Esophagus muscularis mucosa (tissue), 4 donors: Measurements from ENCODE around the gene CHN1. TPM values are rescaled to one million over a fixed set of nuclear protein-coding genes. Genes with fewer than 3 reads are reported as not detected.

Source experiments
- DNase-seq: peaks from one replicate; pipeline ENCODE4 v3.0.0-alpha.2; 2017; ENCODE audit errors: extremely low spot score
- H3K27ac ChIP-seq, 4 donors: fragments of 200-600 bp; sonication (generic); replicated peaks in 1 of 4; 1 replicate in 3 of 4; 2 replicates in 1 of 4; pipeline ENCODE4 v1.5.1; 2016 to 2019; ENCODE audit warnings: mild to moderate bottlenecking in 1 of 4
- H3K27me3 ChIP-seq, 4 donors: fragments of 200-600 bp; sonication (generic); one replicate each; pipeline versions ENCODE4 v1.5.1 to v1.6.0; 2016 to 2019
- H3K36me3 ChIP-seq, 4 donors: fragments of 200-600 bp; sonication (generic); one replicate each; pipeline ENCODE4 v1.5.1; 2016 to 2019
- H3K4me1 ChIP-seq, 4 donors: fragments of 200-600 bp; sonication (generic); one replicate each; pipeline ENCODE4 v1.5.1; 2016 to 2019
- H3K4me3 ChIP-seq, 4 donors: fragments of 200-600 bp; sonication (generic); 1 replicate in 2 of 4; 2 replicates in 2 of 4; pipeline ENCODE4 v1.5.1; 2016 to 2019; ENCODE audit warnings: mild to moderate bottlenecking in 4 of 4, moderate library complexity in 1 of 4
- H3K9me3 ChIP-seq, 4 donors: fragments of 200-600 bp; sonication (generic); 1 replicate in 3 of 4; 2 replicates in 1 of 4; pipeline ENCODE4 v1.5.1; 2016 to 2019
- EP300 ChIP-seq: sonication (generic); formaldehyde crosslinking; IDR thresholded peaks from one replicate; pipeline ENCODE4 v1.6.1; 2017; ENCODE audit warnings: antibody characterized with exemption
- POLR2A ChIP-seq: fragments of 450-650 bp; IDR thresholded peaks from one replicate; pipeline ENCODE4 v1.6.1; 2017; ENCODE audit warnings: antibody characterized with exemption, moderate library complexity, mild to moderate bottlenecking, low read depth
- POLR2AphosphoS5 ChIP-seq, 2 donors: sonication (generic); formaldehyde crosslinking; IDR thresholded peaks; one replicate each; pipeline ENCODE4 v1.6.1; 2017; ENCODE audit warnings: antibody characterized with exemption in 2 of 2
- WGBS: methylation state at CpG from one replicate; pipeline ENCODE4 v1.1.5; 2018; 5-methylcytosine and 5-hydroxymethylcytosine counted together
- intact Hi-C: fragments of 100-400 bp; cut with DNase I; formaldehyde crosslinking; loops from one replicate; pipeline ENCODE4 v1.15.1; 2023
- total RNA-seq, 4 donors: library from RNA; depleted of rRNA; stranded (reverse); fragments of >200 nt; gene quantifications; one replicate each; pipeline versions ENCODE4 v1.1.0 to v1.2.1, GENCODE V29; 2016
- TF ChIP-seq, protein P1 (sequence below), 3 experiments: fragments of 200-600 bp in 2 of 3; fragments of 450-650 bp in 1 of 3; sonication (generic) in 2 of 3; IDR thresholded peaks; one replicate each; pipeline ENCODE4 v1.5.1; 2017 to 2019; ENCODE audit warnings: antibody characterized with exemption in 3 of 3, mild to moderate bottlenecking in 2 of 3, moderate library complexity in 1 of 3

CHN1 gene
- total RNA-seq, 4 donors from 2014 or later = 23.2 to 32.3 (median 29.8) TPM

DNA sequence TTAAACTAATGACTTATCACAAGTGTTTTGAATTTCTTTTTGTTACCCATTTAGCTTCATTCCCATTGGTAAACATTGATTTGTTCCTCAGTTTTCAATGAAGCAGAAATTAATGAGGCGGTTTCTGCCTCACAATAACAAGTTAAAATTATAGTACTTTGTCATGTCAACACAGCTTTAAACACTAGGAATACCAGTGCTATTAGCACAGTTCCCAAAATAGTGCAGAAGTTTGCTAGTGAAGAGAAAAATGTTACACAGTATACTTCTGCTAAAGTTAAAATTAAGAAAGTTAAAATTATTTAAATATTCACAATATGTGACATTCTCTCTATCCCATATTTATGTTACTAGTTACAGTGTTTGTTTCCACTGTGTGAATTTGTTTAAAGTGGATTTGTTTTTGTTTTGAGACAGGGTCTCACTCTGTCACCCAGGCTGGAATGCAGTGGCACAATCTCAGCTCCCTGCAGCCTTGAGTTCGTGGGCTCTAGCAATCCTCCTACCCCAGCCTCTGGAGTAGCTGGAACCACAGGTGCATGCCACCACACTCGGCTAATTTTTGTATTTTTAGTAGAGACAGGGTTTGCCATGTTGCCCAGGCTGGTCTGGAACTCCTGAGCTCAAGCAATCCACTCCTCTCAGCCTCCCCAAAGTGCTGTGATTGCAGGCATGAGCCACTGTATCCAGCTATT is 3.8 kb upstream of the CHN1 start:
- 44% methylated on average over 3 of the region's 3 CpGs for WGBS
- H3K9me3 ChIP-seq = no peaks in the 10 kb centered on the region

DNA sequence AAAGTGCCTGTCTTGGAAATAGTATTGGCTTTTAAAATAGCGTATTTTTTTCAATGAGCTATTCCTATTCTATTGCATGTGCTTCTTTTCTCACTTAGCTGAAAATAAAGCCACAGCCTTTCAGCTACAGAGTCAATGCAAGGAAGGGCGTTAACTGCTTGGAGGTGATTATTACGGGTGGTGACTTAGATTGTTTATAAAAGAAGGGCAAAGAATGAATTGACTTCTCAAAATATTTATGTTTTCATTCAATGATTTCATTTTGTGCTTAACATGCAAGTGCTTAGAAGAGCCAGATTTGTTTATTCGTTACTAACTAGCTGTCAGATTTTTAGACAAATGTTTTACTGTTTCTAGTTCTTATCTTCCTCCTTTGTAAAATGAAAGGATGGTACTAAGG is 2.8 kb upstream of the CHN1 start:
- 50% methylated on average over 4 of the region's 4 CpGs for WGBS
- Histone ChIP-seq H3K9me3 (no peaks in the 10 kb centered on the region), H3K27ac (peak overlapping the region; percentile 14 to 62 (median 44)), H3K4me1 (peaks cover 35 to 68% (median 59%) of the 10 kb centered on the region in 4 donors), H3K4me3 (no peak overlapping the region), H3K27me3 (no peaks in the 10 kb centered on the region), H3K36me3 (no peaks in the 10 kb centered on the region)
- TF ChIP-seq EP300 = no peak
- no peak for TF ChIP-seq POLR2AphosphoS5 (IDR thresholded peaks at IDR 0.05)
- TF ChIP-seq, protein P1, sequence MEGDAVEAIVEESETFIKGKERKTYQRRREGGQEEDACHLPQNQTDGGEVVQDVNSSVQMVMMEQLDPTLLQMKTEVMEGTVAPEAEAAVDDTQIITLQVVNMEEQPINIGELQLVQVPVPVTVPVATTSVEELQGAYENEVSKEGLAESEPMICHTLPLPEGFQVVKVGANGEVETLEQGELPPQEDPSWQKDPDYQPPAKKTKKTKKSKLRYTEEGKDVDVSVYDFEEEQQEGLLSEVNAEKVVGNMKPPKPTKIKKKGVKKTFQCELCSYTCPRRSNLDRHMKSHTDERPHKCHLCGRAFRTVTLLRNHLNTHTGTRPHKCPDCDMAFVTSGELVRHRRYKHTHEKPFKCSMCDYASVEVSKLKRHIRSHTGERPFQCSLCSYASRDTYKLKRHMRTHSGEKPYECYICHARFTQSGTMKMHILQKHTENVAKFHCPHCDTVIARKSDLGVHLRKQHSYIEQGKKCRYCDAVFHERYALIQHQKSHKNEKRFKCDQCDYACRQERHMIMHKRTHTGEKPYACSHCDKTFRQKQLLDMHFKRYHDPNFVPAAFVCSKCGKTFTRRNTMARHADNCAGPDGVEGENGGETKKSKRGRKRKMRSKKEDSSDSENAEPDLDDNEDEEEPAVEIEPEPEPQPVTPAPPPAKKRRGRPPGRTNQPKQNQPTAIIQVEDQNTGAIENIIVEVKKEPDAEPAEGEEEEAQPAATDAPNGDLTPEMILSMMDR (IDR thresholded peaks at IDR 0.05) = no peak
- TF ChIP-seq POLR2A = no peak
- intact Hi-C loops = no loop called here
- DNase-seq = no peak

More for the DNA sequence above, 3.8 kb upstream of the CHN1 start:
- no peaks in the 10 kb centered on the region for H3K27me3 ChIP-seq
- intact Hi-C loops = no loop called here
- H3K36me3 ChIP-seq = no peaks in the 10 kb centered on the region
- no peak for DNase-seq
- no peak overlapping the region for H3K4me3 ChIP-seq
- TF ChIP-seq POLR2A (no peak), POLR2AphosphoS5 (IDR thresholded peaks at IDR 0.05) (no peak), EP300 (no peak)
- TF ChIP-seq, protein P1 (IDR thresholded peaks at IDR 0.05) = no peak
- H3K4me1 ChIP-seq = peaks cover 30 to 59% (median 50%) of the 10 kb centered on the region in 4 donors
- peak overlapping the region in 3 of 4 donors; percentile 36 to 62 (median 51) for H3K27ac ChIP-seq

DNA sequence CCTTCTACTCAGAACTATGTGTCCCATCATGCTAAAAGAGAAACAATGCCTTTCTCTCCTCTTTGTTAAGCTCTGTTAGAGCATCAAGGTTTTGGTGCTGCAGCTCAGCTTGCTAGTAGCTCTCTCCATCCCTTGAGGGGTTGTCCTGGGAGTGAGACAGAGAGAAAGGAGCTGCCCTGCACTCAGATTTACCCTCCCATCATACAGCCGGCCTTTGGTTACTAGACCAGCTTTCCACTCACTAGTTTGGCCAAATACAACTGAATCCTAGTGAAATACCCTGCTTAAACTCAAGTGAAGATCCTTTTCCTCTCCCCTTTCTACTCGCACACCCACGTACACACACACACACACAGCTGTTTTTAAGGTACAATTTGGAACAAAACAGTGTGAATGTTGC is 2.3 kb upstream of the CHN1 start:
- H3K4me1 ChIP-seq = peaks cover 35 to 71% (median 64%) of the 10 kb centered on the region in 4 donors
- no peaks in the 10 kb centered on the region for H3K36me3 ChIP-seq
- WGBS = 66% methylated on average over 3 of the region's 3 CpGs
- H3K9me3 ChIP-seq = no peaks in the 10 kb centered on the region
- no peak for DNase-seq
- H3K27me3 ChIP-seq = no peaks in the 10 kb centered on the region
- no peak overlapping the region for H3K4me3 ChIP-seq
- H3K27ac ChIP-seq = peak overlapping the region in 3 of 4 donors; percentile 14 to 51 (median 36)
- intact Hi-C loops = no loop called here
- TF ChIP-seq, protein P1 (IDR thresholded peaks at IDR 0.05) = no peak
- TF ChIP-seq POLR2A = no peak
- TF ChIP-seq EP300 = no peak
- TF ChIP-seq POLR2AphosphoS5 (IDR thresholded peaks at IDR 0.05) = no peak

DNA sequence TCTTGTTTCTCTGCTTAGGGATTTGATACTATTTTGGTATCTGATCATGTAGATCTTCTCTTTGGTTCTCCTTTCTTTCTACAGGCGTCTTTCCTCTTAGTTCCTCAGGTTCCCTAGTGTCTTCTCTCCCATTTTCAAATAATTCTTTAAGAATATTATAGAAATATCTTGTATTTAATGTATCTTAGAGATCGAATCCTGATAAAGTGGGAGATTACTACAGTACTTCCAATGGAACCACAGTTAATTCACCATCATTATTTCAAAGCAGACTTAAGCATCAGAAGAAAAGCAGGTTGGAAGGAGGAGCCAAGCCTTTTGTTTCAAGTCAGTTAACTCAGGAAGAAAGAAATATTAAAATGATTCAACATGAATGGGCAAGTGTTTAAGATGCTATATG is 1.1 kb upstream of the CHN1 start:
- 87% methylated on average over 2 of the region's 2 CpGs for WGBS
- H3K4me1 ChIP-seq = peaks cover 35 to 76% (median 65%) of the 10 kb centered on the region in 4 donors
- TF ChIP-seq EP300 = no peak
- no peak for TF ChIP-seq POLR2A
- TF ChIP-seq, protein P1 (IDR thresholded peaks at IDR 0.05) = no peak
- H3K27ac ChIP-seq = peak overlapping the region in 3 of 4 donors; percentile 93 to 94 (median 94)
- H3K27me3 ChIP-seq = no peaks in the 10 kb centered on the region
- H3K36me3 ChIP-seq = no peaks in the 10 kb centered on the region
- H3K4me3 ChIP-seq = no peak overlapping the region
- intact Hi-C loops = no loop called here
- DNase-seq = no peak
- H3K9me3 ChIP-seq = no peaks in the 10 kb centered on the region
